ENCODE measurements around the gene HIP1. TPM values are rescaled to one million over a fixed set of nuclear protein-coding genes. Genes with fewer than 3 reads are reported as not detected.

The HIP1 gene
- total RNA-seq, 1 experiment from 2014 or later, result 32.0 TPM

DNA sequence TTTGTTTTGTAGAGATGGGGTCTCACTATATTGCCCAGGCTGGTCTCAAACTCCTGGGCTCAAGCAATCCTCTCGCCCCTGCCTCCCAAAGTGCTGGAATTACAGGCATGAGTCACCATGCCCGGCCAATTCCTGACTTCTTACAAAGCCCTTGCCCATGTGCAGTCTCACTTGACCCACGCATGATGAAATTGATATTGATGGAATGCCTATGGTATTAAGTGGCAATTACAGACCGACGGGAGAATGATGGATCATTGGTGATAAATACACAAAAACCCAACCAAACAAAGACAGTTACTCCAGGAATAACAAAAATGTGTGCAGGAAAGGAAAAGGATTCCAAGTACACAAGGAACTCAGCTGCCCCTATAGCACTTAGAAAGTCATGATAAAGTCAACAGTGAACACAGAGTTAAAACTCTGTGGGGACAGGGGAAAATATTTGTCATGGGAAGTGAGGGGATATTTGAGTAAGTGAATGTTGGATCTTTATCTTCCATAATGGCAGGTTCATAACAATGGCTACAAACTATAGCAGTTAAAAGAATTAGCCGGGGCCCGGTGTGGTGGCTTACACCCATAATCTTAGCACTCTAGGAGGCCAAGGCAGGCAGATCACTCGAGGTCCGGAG is 21.6 kb downstream of the HIP1 start:
- no peak overlapping the region; the same call in 1 of the 2 replicates for H3K27ac ChIP-seq
- H3K9me2 ChIP-seq (ENCODE audit: insufficient read depth), result no peaks in the 10 kb centered on the region
- no peaks in the 10 kb centered on the region for H3K79me2 ChIP-seq (ENCODE audit: low read depth)
- H3K4me3 ChIP-seq, result no peak overlapping the region
- no peaks in the 10 kb centered on the region for H4K20me1 ChIP-seq (ENCODE audit: insufficient read depth)
- no peaks in the 10 kb centered on the region for H3F3A ChIP-seq (ENCODE audit: insufficient read depth, low read depth)
- POLR2A ChIA-PET (ENCODE audit: unreplicated experiment), result no interaction called here
- no TSS peak for BruUV-seq (replicated peaks)
- no peaks in the 10 kb centered on the region for H3K9me3 ChIP-seq (ENCODE audit: insufficient read depth, low read depth)
- H3K4me2 ChIP-seq, result no peak overlapping the region
- TF ChIP-seq, protein P1, sequence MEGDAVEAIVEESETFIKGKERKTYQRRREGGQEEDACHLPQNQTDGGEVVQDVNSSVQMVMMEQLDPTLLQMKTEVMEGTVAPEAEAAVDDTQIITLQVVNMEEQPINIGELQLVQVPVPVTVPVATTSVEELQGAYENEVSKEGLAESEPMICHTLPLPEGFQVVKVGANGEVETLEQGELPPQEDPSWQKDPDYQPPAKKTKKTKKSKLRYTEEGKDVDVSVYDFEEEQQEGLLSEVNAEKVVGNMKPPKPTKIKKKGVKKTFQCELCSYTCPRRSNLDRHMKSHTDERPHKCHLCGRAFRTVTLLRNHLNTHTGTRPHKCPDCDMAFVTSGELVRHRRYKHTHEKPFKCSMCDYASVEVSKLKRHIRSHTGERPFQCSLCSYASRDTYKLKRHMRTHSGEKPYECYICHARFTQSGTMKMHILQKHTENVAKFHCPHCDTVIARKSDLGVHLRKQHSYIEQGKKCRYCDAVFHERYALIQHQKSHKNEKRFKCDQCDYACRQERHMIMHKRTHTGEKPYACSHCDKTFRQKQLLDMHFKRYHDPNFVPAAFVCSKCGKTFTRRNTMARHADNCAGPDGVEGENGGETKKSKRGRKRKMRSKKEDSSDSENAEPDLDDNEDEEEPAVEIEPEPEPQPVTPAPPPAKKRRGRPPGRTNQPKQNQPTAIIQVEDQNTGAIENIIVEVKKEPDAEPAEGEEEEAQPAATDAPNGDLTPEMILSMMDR (conservative IDR thresholded peaks at IDR 0.05), result no peak
- TF ChIP-seq EZH2 (IDR thresholded peaks at IDR 0.05; ENCODE audit: low read depth), result no peak
- no peaks in the 10 kb centered on the region for H3K36me3 ChIP-seq (ENCODE audit: low read depth)
- no peaks in the 10 kb centered on the region for H3K27me3 ChIP-seq (ENCODE audit: insufficient read depth, low read depth)
- no peak overlapping the region for H2AFZ ChIP-seq
- H3K4me1 ChIP-seq (replicated peaks; ENCODE audit: insufficient read depth), result no peaks in the 10 kb centered on the region
- CTCF ChIA-PET, result no interaction called here
- peak in 1 of 2 experiments; percentile 58 for DNase-seq
- intact Hi-C loops (cut with micrococcal nuclease; ENCODE audit: unreplicated experiment), result no loop called here

DNA sequence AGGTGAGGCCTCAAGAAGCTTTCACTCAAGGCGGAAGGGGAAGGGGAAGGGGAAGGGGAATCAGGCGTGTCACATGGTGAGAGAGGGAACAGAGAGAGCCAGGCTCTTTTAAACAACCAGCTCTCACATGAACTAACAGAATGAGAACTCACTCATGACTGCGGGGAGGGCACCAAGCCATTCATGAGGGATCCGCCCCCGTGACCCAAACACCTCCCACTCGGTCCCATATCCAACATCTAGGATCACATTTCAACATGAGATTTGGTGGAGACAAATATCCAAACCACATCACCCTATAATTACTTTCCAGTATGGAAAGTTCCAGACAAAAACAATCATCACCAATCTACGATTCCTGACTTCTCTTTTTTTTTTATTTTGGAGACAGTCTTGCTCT is 22.9 kb downstream of the HIP1 start:
- H3F3A ChIP-seq (ENCODE audit: insufficient read depth, low read depth), result no peaks in the 10 kb centered on the region
- no TSS peak for BruUV-seq (replicated peaks)
- no peaks in the 10 kb centered on the region for H3K36me3 ChIP-seq (ENCODE audit: low read depth)
- no peak overlapping the region for H3K27ac ChIP-seq
- no peaks in the 10 kb centered on the region for H3K79me2 ChIP-seq (ENCODE audit: low read depth)
- H2AFZ ChIP-seq, result no peak overlapping the region
- no peaks in the 10 kb centered on the region for H3K4me1 ChIP-seq (replicated peaks; ENCODE audit: insufficient read depth)
- intact Hi-C loops (cut with micrococcal nuclease; ENCODE audit: unreplicated experiment), result no loop called here
- no peak overlapping the region for H3K4me3 ChIP-seq
- H4K20me1 ChIP-seq (ENCODE audit: insufficient read depth), result no peaks in the 10 kb centered on the region
- no peak overlapping the region for H3K4me2 ChIP-seq
- DNase-seq, result no peak
- TF ChIP-seq EZH2 (IDR thresholded peaks at IDR 0.05; ENCODE audit: low read depth), result no peak
- TF ChIP-seq, protein P1 (conservative IDR thresholded peaks at IDR 0.05), result no peak
- no peaks in the 10 kb centered on the region for H3K27me3 ChIP-seq (ENCODE audit: insufficient read depth, low read depth)
- no peaks in the 10 kb centered on the region for H3K9me2 ChIP-seq (ENCODE audit: insufficient read depth)
- ChIA-PET POLR2A (ENCODE audit: unreplicated experiment) (no interaction called here), CTCF (no interaction called here)
- no peaks in the 10 kb centered on the region for H3K9me3 ChIP-seq (ENCODE audit: insufficient read depth, low read depth)

DNA sequence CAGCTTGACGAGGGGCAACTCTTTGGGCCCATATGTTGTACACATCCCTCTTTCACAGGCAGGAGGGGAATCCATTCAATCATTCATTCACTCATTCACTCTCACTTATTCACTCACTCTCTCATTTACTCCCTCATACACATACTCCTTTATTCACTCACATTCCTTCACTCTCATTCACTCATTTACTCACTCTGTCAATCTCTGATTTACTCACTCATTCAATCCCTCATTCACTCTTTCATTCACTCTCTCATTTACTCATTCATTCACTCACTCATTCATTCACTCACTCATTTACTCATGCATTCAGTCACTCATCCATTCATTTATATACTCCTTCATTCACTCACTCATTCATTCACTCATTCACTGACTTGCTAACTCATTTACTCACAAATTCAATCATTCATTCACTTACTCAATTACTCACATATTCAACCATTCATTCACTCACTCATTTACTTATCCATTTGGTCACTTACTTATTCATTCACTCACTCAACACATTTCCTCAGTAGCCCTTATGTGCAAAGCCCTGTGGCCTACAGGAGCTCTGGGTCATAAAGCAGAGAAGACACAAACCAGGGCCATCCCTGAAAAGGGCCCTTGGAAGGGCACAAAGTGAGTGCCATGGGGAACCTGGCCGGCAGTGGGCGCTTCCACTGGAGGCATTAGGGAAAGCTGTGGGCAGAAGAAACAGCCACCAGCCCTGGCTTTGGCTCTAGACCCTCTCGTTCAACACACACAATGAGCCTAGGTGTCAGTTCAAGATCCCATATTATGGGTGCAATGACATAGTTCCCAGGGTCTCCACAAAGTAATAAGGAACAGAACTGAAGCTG is 26.0 kb downstream of the HIP1 start:
- H3F3A ChIP-seq (ENCODE audit: insufficient read depth, low read depth), result no peaks in the 10 kb centered on the region
- ChIA-PET CTCF (no interaction called here), POLR2A (ENCODE audit: unreplicated experiment) (no interaction called here)
- intact Hi-C loops (cut with micrococcal nuclease; ENCODE audit: unreplicated experiment), result no loop called here
- H3K27ac ChIP-seq, result no peak overlapping the region
- BruUV-seq (replicated peaks), result no TSS peak
- no peak overlapping the region for H3K4me3 ChIP-seq
- H3K79me2 ChIP-seq (ENCODE audit: low read depth), result no peaks in the 10 kb centered on the region
- H3K36me3 ChIP-seq (ENCODE audit: low read depth), result no peaks in the 10 kb centered on the region
- no peaks in the 10 kb centered on the region for H3K9me3 ChIP-seq (ENCODE audit: insufficient read depth, low read depth)
- no peaks in the 10 kb centered on the region for H3K9me2 ChIP-seq (ENCODE audit: insufficient read depth)
- no peak for TF ChIP-seq EZH2 (IDR thresholded peaks at IDR 0.05; ENCODE audit: low read depth)
- TF ChIP-seq, protein P1 (conservative IDR thresholded peaks at IDR 0.05), result no peak
- no peak overlapping the region for H3K4me2 ChIP-seq
- H3K4me1 ChIP-seq (replicated peaks; ENCODE audit: insufficient read depth), result no peaks in the 10 kb centered on the region
- H2AFZ ChIP-seq, result no peak overlapping the region
- H4K20me1 ChIP-seq (ENCODE audit: insufficient read depth), result no peaks in the 10 kb centered on the region
- DNase-seq, result no peak
- H3K27me3 ChIP-seq (ENCODE audit: insufficient read depth, low read depth), result no peaks in the 10 kb centered on the region

All from PC-9 (cell line).